Kasumi-1 (cell line): ENCODE data around the gene FAM81B.

Experiments used
- DNase-seq, 2 experiments: peaks; one replicate each; lab custom pipeline; 2025; lab: John Stamatoyannopoulos, UW

The FAM81B gene

GRCh38 chr5:95471942-95472341 is 80.8 kb downstream of the FAM81B start:
- DNase-seq, result no peak

GRCh38 chr5:95484421-95484820 is 93.3 kb downstream of the FAM81B start:
- no peak for DNase-seq

- no peak for DNase-seq
Observed at GRCh38 chr5:95486191-95486590, 95.0 kb downstream of the FAM81B start.

GRCh38 chr5:95487880-95488279 is 96.7 kb downstream of the FAM81B start:
- no peak for DNase-seq
